ENCODE measurements around the gene NDST3.
"Not testable (repeated sequence)": the region's sequence is repeated elsewhere in the genome, so short reads cannot be mapped to it uniquely, and the experiment has no call there.

The NDST3 gene

GRCh38 chr4:118280501-118281218 lies 246.4 kb downstream of the NDST3 start:
- H3K4me3 ChIP-seq (ENCODE audit: low read length), result peak overlapping the region; percentile 26
- no peak for TF ChIP-seq ZNF274 (IDR thresholded peaks at IDR 0.05; ENCODE audit: low read depth, low read length)

- no peak for TF ChIP-seq ZNF274 (IDR thresholded peaks at IDR 0.05; ENCODE audit: low read depth, low read length)
- H3K4me3 ChIP-seq (ENCODE audit: low read length), result no peak overlapping the region
Measured at GRCh38 chr4:118281611-118282442, 247.5 kb downstream of the NDST3 start.

- no peak overlapping the region for H3K4me3 ChIP-seq (ENCODE audit: low read length)
- no peak for TF ChIP-seq ZNF274 (IDR thresholded peaks at IDR 0.05; ENCODE audit: low read depth, low read length)
Measured at GRCh38 chr4:118282692-118283091, 248.4 kb downstream of the NDST3 start.

- H3K4me3 ChIP-seq (ENCODE audit: low read length), result no peak overlapping the region
- TF ChIP-seq ZNF274 (IDR thresholded peaks at IDR 0.05; ENCODE audit: low read depth, low read length), result no peak
Measured at GRCh38 chr4:118284169-118284568, 249.9 kb downstream of the NDST3 start.

- H3K4me3 ChIP-seq (ENCODE audit: low read length), result no peak overlapping the region
- TF ChIP-seq ZNF274 (IDR thresholded peaks at IDR 0.05; ENCODE audit: low read depth, low read length), result no peak
Measured at GRCh38 chr4:118285931-118286330, 251.6 kb downstream of the NDST3 start.

DNA sequence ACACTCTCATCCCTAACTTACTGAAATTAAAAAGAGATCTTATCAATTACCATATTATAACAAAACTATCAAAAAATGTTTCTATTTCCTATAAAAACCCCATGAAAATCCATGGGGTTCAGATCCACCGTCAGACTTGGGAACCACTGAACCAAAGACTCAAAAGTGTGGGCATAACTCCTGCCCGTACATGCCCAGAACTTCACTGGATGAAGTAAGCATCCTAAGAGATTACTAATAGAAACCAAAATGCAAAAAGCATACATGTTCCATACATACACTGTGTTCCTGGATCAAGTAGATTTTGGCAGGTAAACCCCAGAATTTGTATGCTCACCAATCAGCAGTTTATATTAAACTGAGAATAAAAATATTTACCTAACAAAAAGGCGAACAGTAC lies 252.4 kb downstream of the NDST3 start:
- TF ChIP-seq ZNF274 (IDR thresholded peaks at IDR 0.05; ENCODE audit: low read depth, low read length), result no peak
- H3K4me3 ChIP-seq (ENCODE audit: low read length), result no peak overlapping the region

DNA sequence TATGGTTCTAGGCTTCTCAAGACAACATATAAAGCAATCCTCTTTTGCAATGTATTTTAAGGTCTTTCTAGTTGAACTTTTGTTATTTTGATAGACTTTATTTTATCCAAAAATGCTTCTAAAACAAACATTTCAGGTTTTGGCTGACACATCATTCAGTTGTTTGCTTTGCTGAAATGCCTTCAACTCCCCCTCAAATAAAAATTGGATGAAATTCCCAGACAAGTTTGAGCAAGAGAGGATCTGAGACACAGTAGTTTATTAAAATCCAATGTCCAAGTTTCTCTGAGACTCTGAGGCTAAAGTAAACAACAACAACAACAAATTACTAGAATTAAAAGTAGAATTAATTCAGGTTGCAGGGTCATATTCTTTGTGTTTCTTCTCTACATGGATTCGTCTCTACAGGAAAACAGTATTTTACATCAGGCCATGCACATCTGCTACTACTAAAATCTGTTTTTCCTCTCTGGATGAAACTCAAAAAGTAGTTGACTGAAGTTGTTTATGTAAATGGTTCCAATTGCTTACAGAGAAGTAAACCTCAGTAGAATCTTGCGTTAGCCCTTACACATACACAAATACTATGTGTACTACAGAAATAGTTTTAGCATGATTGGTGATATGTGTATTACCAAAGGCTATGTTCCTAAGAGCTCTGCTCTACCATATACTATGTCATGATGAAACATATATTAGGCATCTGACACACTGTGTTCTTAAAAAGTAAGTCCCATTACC lies 253.6 kb downstream of the NDST3 start:
- no peak for TF ChIP-seq ZNF274 (IDR thresholded peaks at IDR 0.05; ENCODE audit: low read depth, low read length)
- no peak overlapping the region for H3K4me3 ChIP-seq (ENCODE audit: low read length)

DNA sequence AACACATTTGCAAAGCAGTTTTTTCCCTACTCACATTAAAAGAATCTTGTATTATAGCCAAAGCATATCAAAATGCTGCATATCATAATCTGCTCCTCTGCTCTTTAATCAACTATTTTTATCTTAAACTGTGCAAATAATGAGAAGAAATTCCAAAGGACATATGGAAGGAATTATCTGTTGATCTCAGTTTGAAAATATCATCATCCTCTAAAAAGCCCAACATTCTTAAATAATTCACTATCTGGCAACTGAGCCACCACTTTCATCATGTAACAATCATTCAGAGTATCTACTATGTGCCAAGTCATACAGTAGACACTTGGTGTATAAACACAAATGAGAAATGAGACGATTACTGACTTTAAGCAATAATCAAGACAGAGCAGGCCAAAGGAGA lies 255.5 kb downstream of the NDST3 start:
- H3K4me3 ChIP-seq (ENCODE audit: low read length), result no peak overlapping the region
- no peak for TF ChIP-seq ZNF274 (IDR thresholded peaks at IDR 0.05; ENCODE audit: low read depth, low read length)

- no peak for TF ChIP-seq ZNF274 (IDR thresholded peaks at IDR 0.05; ENCODE audit: low read depth, low read length)
- no peak overlapping the region for H3K4me3 ChIP-seq (ENCODE audit: low read length)
Measured at GRCh38 chr4:118290951-118291350, 256.7 kb downstream of the NDST3 start.

GRCh38 chr4:118296729-118297128 lies 262.4 kb downstream of the NDST3 start:
- no peak for TF ChIP-seq ZNF274 (IDR thresholded peaks at IDR 0.05; ENCODE audit: low read depth, low read length)
- H3K4me3 ChIP-seq (ENCODE audit: low read length), result no peak overlapping the region

DNA sequence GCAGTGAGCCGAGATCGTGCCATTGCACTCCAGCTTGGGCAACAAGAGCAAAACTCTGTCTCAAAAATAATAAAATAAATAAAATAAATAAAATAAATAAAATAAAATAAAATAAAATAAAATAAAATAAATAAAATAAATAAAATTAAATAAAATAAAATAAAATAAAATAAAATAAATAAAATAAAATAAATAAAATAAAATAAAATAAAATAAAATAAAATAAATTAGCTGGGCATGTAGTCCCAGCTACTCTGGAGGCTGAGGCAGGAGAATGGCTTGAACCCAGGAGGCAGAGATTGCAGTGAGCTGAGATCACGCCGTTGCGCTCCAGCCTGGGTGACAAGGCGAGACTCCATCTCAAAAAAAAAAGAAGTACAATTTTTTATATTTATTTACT lies 265.3 kb downstream of the NDST3 start:
- not testable (repeated sequence) for H3K4me3 ChIP-seq (ENCODE audit: low read length)

DNA sequence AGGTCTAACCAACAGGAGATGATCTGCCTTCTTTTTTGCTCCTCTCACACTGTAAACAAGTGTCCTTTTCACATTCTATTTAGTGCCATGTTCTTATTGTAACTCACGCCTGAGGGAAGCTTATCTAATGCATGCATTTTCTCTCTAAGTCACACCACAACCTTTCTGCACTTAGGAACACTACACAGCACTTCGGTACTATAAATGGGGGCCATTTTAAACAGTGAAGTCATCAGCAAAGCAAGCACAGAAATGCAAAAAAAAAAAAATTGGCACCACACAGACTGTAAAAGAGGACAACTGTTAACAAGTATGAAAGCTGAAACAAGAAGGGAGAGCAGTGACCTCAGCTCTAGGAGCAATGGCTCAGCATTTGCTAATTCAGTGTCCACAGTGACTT lies 273.4 kb downstream of the NDST3 start:
- no peak overlapping the region for H3K4me3 ChIP-seq (ENCODE audit: low read length)
- no peak for TF ChIP-seq ZNF274 (IDR thresholded peaks at IDR 0.05; ENCODE audit: low read depth, low read length)
